Epithelial cell of proximal tubule (primary cell): ENCODE results near the gene TELO2. TPM values are rescaled to one million over a fixed set of nuclear protein-coding genes. Genes with fewer than 3 reads are reported as not detected.

ENCODE experiments used
- DNase-seq: peaks from one replicate; pipeline ENCODE4 v3.0.0-alpha.2; 2011; ENCODE audit warnings: low read depth
- H3K4me3 ChIP-seq: 2 replicates; pipeline ENCODE4 v1.5.1; 2011; ENCODE audit warnings: low read depth, mild to moderate bottlenecking, low read length
- total RNA-seq: library from RNA; depleted of rRNA; stranded (reverse); fragments of >200 nt; gene quantifications from 2 replicates; pipeline ENCODE4 v1.2.3, GENCODE V29; 2015
- TF ChIP-seq, protein P1 (sequence below): conservative IDR thresholded peaks from 2 replicates; pipeline ENCODE4 v1.5.1; 2012; ENCODE audit warnings: low read depth, mild to moderate bottlenecking, low read length

Gene TELO2
- total RNA-seq, 1 donor from 2014 or later, result 33.5 TPM

DNA sequence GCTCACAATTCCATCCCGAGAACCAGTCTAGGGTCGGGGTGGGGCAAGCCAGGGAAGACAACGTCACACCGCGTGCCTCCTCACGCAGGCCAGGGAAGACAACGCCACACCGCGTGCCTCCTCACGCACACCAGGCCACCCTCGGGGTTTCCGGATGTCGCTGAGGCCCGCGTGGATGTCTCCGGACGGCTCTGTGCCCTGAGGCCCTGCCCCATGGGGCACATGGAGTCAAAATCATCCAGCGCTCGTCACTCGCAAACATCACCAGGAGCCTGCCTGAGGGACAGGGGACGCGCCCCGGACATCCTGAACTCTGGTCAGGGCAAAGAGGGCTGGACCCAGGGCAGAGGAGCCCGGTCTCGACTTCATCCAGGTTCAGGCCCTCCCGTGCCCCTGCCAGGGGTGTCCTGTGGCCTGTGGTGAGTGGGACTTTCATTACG lies 44.0 kb downstream of the TELO2 start:
- DNase-seq, result no peak
- TF ChIP-seq, protein P1, sequence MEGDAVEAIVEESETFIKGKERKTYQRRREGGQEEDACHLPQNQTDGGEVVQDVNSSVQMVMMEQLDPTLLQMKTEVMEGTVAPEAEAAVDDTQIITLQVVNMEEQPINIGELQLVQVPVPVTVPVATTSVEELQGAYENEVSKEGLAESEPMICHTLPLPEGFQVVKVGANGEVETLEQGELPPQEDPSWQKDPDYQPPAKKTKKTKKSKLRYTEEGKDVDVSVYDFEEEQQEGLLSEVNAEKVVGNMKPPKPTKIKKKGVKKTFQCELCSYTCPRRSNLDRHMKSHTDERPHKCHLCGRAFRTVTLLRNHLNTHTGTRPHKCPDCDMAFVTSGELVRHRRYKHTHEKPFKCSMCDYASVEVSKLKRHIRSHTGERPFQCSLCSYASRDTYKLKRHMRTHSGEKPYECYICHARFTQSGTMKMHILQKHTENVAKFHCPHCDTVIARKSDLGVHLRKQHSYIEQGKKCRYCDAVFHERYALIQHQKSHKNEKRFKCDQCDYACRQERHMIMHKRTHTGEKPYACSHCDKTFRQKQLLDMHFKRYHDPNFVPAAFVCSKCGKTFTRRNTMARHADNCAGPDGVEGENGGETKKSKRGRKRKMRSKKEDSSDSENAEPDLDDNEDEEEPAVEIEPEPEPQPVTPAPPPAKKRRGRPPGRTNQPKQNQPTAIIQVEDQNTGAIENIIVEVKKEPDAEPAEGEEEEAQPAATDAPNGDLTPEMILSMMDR, result no peak
- H3K4me3 ChIP-seq, result no peak overlapping the region

DNA sequence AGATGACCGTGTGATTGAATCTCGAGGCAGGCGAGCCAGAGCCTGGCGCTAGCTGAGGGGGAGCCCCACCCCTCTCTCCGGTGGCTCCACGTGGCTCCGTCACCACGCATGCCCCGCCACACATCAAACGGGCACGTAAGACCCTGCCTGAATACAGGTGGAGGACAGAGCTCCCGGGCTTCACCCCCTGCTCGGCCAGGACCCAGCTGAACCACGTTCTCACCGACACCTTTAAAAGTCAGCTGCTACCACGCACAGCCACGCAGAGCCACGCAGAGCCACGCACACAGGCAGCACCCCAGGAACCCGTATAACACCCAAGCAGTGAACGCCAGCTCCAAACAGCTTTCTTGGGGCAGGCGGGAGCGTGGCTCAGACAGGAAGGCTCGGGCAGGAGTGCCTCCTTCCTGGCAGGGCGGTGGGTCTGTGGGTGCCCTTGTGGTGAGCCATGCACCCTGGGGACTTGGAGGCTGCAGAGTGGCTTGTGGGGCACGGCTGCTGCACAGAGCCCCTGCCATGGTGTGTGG lies 44.7 kb downstream of the TELO2 start:
- no peak for DNase-seq
- TF ChIP-seq, protein P1, result no peak
- H3K4me3 ChIP-seq, result no peak overlapping the region

DNA sequence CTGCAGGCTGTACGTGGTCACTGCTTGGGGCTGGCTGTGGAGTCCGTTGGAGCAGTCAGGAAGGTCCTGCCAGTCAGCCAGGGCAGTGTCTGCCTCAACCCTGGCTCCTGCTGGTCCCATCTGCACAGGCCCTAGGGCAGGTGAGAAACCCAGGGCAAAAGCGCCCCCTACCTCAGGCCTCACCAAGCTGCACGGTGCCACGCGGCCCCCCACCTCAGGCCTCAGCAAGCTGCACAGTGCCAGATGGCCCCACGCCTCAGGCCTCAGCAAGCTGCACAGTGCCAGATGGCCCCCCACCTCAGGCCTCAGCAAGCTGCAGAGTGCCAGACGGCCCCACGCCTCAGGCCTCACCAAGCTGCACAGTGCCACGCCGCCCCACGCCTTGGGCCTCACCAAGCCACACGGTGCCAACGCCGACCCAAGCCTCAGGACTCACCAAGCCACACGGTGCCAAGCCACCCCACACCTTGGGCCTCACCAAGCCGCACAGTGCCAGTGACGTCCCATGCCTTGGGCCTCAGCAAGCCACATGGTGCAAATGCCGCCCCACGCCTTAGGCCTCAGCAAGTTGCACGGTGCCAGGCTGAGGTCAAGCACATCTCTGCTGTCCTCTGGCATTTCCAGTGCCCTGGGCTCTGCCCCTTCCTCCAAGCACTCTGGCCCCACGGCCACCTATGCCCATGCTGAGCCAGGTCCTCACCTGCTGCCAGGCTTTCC lies 45.8 kb downstream of the TELO2 start:
- H3K4me3 ChIP-seq, result no peak overlapping the region
- no peak for DNase-seq
- TF ChIP-seq, protein P1, result no peak

DNA sequence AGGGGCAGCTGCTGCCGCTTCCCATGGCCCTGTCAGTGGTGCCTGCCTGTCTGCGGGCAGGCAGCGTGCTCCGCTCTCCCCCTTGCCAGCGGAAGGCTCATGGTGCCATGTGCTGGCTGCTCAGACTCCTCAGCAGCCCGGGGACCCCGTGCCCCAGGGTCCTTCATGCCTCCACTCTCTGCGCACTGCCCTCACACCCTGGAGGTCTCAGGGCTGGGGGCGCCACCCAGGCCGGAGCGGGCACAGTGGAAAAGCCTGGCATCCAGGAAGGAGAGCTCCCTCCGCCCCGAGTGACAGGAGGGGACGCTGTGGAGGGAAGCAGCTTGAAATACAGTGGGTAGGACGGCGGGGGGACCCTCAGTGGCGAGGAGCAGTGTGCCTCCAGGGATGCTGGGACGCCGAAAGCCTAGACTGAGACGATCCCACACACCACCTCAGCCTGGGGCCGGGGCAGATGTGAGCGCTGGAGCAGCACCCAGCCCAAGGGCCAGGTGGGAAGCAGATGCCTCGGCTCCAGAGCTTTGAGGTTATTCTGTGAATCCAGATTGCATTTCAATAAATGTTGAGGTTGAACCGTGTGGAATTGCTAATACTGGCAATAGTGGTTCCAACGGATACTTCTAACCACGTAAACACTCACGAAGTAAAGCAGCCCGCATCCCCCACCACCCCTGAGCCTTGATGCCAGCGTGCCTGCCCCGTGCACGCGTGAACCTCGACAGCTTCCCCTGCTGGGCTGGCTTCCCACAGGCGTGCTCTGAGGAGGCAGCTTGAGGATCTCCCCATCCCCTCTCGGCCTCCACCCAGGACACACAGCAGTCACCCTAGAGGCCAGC lies 46.8 kb downstream of the TELO2 start:
- TF ChIP-seq, protein P1, result no peak
- DNase-seq, result no peak
- H3K4me3 ChIP-seq, result no peak overlapping the region

DNA sequence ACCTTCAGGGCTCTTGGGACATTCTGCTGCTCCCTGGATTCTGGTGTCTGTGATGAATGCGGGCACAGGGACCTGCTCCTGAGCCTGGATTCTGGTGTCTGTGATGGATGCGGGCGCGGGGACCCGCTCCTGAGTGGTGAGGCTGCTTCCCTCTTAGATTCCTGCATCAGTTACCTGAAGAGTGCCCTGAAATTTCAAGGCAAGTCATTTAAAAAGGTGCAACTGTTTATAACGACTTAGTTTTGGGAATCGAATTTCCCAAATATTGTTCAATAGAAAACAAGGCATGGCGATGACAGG lies 47.3 kb downstream of the TELO2 start:
- DNase-seq, result no peak
- H3K4me3 ChIP-seq, result no peak overlapping the region
- TF ChIP-seq, protein P1, result no peak

DNA sequence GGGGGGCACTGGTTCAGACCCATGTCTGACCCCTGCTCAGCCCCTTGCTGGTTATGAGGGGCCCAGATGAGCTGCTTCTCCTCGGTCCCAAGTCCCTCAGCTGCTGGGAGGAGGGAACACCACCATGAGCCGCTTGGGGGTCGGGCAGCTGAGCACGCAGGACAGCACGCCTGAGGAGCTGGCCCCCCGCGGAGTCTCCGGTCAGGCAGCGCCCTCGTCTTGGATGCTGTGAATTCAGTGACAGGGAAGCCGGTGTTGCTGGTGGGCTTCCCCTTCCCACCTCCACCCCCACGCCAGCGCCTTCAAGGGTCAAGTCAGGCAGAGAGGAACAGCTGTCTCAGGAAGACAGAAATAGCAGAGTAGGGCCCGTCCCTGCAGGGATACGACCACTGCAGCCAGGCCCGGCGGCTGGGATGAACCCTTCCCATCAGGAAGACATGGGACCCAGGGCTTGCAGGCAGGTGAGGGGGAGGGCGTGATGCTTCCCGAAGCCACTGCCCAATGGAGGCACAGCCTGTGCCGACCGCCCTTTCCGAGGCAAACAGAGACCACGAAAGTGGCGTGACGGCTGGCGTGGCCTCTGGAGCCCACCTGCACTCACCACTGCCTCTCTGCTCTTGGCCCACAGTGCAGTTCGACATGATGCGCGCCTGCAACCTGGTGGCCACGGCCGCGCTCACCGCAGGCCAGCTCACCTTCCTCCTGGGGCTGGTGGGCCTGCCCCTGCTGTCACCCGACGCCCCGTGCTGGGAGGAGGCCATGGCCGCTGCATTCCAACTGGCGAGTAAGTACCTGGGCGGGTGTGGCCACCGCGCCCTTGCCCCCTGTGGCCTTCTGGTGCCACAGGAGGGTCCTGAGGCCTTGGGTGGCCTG lies 48.4 kb downstream of the TELO2 start:
- DNase-seq, result no peak
- H3K4me3 ChIP-seq, result no peak overlapping the region
- TF ChIP-seq, protein P1, result no peak
